SH-SY5Y (cell line): Measurements from ENCODE around the gene MAB21L3.

Source experiments
- GATA2 ChIP-seq: IDR thresholded peaks from 2 replicates; pipeline ENCODE4 v1.6.1; 2011; ENCODE audit warnings: mild to moderate bottlenecking, low read depth, low read length
- GATA3 ChIP-seq: IDR thresholded peaks from 2 replicates; pipeline ENCODE4 v1.6.1; 2011; ENCODE audit warnings: low read depth, mild to moderate bottlenecking, low read length, moderate library complexity

MAB21L3 gene

GRCh38 chr1:116138277-116138792 lies 27.1 kb downstream of the MAB21L3 start:
- TF ChIP-seq GATA2 (no peak), GATA3 (no peak)

- TF ChIP-seq GATA2 (no peak), GATA3 (no peak)
Measured at GRCh38 chr1:116139592-116140134, 28.5 kb downstream of the MAB21L3 start.

GRCh38 chr1:116144151-116144550 lies 33.0 kb downstream of the MAB21L3 start:
- no peak for TF ChIP-seq GATA2
- TF ChIP-seq GATA3: no peak

GRCh38 chr1:116147114-116147510 lies 35.9 kb downstream of the MAB21L3 start:
- TF ChIP-seq GATA3 (no peak), GATA2 (no peak)

GRCh38 chr1:116147972-116148371 lies 36.8 kb downstream of the MAB21L3 start:
- TF ChIP-seq GATA2: no peak
- no peak for TF ChIP-seq GATA3

- no peak for TF ChIP-seq GATA2
- no peak for TF ChIP-seq GATA3
Measured at GRCh38 chr1:116148967-116149366, 37.8 kb downstream of the MAB21L3 start.

- TF ChIP-seq GATA3 (no peak), GATA2 (no peak)
Measured at GRCh38 chr1:116150368-116150767, 39.2 kb downstream of the MAB21L3 start.

GRCh38 chr1:116151739-116152576 lies 40.8 kb downstream of the MAB21L3 start:
- TF ChIP-seq GATA2 (no peak), GATA3 (no peak)

- TF ChIP-seq GATA2 (no peak), GATA3 (no peak)
Measured at GRCh38 chr1:116152577-116152943, 41.4 kb downstream of the MAB21L3 start.

GRCh38 chr1:116152950-116153691 lies 41.9 kb downstream of the MAB21L3 start:
- TF ChIP-seq GATA3: no peak
- TF ChIP-seq GATA2: no peak

GRCh38 chr1:116153692-116154031 lies 42.5 kb downstream of the MAB21L3 start:
- TF ChIP-seq GATA3 (no peak), GATA2 (no peak)

- TF ChIP-seq GATA2: no peak
- TF ChIP-seq GATA3: no peak
Measured at GRCh38 chr1:116154536-116154935, 43.3 kb downstream of the MAB21L3 start.

GRCh38 chr1:116157096-116157495 lies 45.9 kb downstream of the MAB21L3 start:
- TF ChIP-seq GATA2: no peak
- TF ChIP-seq GATA3: no peak

- TF ChIP-seq GATA2 (no peak), GATA3 (no peak)
Measured at GRCh38 chr1:116159177-116159576, 48.0 kb downstream of the MAB21L3 start.
